Duodenal mucosa (tissue), 2 donors: ENCODE results near the gene CADPS2.

Source experiments
- H3K27ac ChIP-seq: one replicate; pipeline ENCODE4 v1.7.0; 2013; ENCODE audit warnings: low read depth, low read length
- H3K27me3 ChIP-seq, 2 donors: one replicate each; pipeline ENCODE4 v1.7.0; 2013; ENCODE audit warnings: low read length in 2 of 2, control low read depth in 1 of 2; ENCODE audit not compliant: insufficient read depth in 2 of 2, control insufficient read depth in 1 of 2
- H3K36me3 ChIP-seq, 2 donors: one replicate each; pipeline ENCODE4 v1.7.0; 2013; ENCODE audit warnings: low read length in 2 of 2, control low read depth in 1 of 2; ENCODE audit not compliant: insufficient read depth in 2 of 2, control insufficient read depth in 1 of 2
- H3K4me1 ChIP-seq, 2 donors: one replicate each; pipeline ENCODE4 v1.7.0; 2013; ENCODE audit warnings: low read length in 2 of 2, control low read depth in 1 of 2; ENCODE audit not compliant: insufficient read depth in 2 of 2, control insufficient read depth in 1 of 2
- H3K4me3 ChIP-seq, 2 donors: one replicate each; pipeline ENCODE4 v1.7.0; 2013; ENCODE audit warnings: low read length in 2 of 2, low read depth in 1 of 2
- H3K9ac ChIP-seq, 2 donors: one replicate each; pipeline ENCODE4 v1.7.0; 2013; ENCODE audit warnings: low read length in 2 of 2, low read depth in 1 of 2
- H3K9me3 ChIP-seq, 2 donors: one replicate each; pipeline ENCODE4 v1.7.0; 2013; ENCODE audit warnings: low read length in 2 of 2, control low read depth in 1 of 2; ENCODE audit not compliant: control insufficient read depth in 1 of 2

Gene CADPS2

GRCh38 chr7:122535086-122535485 is 351.2 kb downstream of the CADPS2 start:
- H3K4me3 ChIP-seq: no peak overlapping the region
- H3K9me3 ChIP-seq: no peaks in the 10 kb centered on the region
- no peaks in the 10 kb centered on the region for H3K4me1 ChIP-seq
- H3K9ac ChIP-seq: no peak overlapping the region
- H3K36me3 ChIP-seq: no peaks in the 10 kb centered on the region
- H3K27me3 ChIP-seq: no peaks in the 10 kb centered on the region
- no peak overlapping the region for H3K27ac ChIP-seq

GRCh38 chr7:122532406-122533269 is 353.6 kb downstream of the CADPS2 start:
- Histone ChIP-seq H3K36me3 (no peaks in the 10 kb centered on the region), H3K9me3 (no peaks in the 10 kb centered on the region), H3K4me3 (no peak overlapping the region), H3K27ac (no peak overlapping the region), H3K4me1 (no peaks in the 10 kb centered on the region), H3K9ac (no peak overlapping the region), H3K27me3 (no peaks in the 10 kb centered on the region)

GRCh38 chr7:122528879-122529481 is 357.3 kb downstream of the CADPS2 start:
- no peaks in the 10 kb centered on the region for H3K36me3 ChIP-seq
- no peak overlapping the region for H3K4me3 ChIP-seq
- H3K27ac ChIP-seq: no peak overlapping the region
- H3K4me1 ChIP-seq: no peaks in the 10 kb centered on the region
- H3K9ac ChIP-seq: no peak overlapping the region
- H3K9me3 ChIP-seq: no peaks in the 10 kb centered on the region
- H3K27me3 ChIP-seq: no peaks in the 10 kb centered on the region

DNA sequence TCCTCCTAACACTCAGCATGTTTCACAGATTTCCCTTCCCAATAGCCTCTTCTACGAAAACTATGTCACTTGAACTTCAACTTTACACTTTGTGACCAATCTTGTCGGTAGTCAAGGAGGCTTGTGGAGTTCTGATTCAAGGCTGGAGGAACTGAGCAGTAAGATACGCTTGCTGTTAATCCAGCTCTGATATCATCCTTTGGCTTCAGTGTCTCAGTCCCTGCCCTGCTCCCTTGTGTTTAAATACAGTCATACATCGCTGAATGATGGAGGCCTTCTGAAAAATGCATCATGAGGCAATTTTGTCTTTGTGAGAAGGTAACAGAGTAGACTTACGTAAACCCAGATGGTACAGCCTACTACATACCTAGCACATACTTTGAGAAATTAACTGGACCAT is 360.9 kb downstream of the CADPS2 start:
- Histone ChIP-seq H3K36me3 (no peaks in the 10 kb centered on the region), H3K27me3 (no peaks in the 10 kb centered on the region), H3K9ac (no peak overlapping the region), H3K9me3 (no peaks in the 10 kb centered on the region), H3K4me1 (no peaks in the 10 kb centered on the region), H3K27ac (no peak overlapping the region), H3K4me3 (no peak overlapping the region)

DNA sequence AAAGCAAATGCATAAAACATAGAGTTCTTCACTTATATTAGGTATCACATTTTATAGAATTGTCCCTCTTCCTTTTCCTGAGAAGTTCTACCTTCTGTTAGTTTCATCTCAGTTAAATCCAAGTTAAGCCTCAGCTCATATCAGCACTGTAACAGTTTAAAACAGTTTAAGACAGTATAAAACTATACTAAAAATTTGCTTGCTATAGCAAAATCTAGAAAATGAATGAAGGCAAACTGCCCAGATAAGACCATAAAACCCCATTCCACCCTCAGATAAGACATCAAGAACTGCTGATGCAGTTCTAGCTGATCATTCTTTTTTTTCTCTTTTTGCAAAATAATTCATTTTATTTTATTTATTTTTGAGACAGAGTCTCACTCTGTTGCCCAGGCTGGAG is 364.5 kb downstream of the CADPS2 start:
- no peak overlapping the region for H3K27ac ChIP-seq
- no peaks in the 10 kb centered on the region for H3K27me3 ChIP-seq
- H3K36me3 ChIP-seq: no peaks in the 10 kb centered on the region
- H3K9me3 ChIP-seq: no peaks in the 10 kb centered on the region
- no peak overlapping the region for H3K9ac ChIP-seq
- no peak overlapping the region for H3K4me3 ChIP-seq
- no peaks in the 10 kb centered on the region for H3K4me1 ChIP-seq

DNA sequence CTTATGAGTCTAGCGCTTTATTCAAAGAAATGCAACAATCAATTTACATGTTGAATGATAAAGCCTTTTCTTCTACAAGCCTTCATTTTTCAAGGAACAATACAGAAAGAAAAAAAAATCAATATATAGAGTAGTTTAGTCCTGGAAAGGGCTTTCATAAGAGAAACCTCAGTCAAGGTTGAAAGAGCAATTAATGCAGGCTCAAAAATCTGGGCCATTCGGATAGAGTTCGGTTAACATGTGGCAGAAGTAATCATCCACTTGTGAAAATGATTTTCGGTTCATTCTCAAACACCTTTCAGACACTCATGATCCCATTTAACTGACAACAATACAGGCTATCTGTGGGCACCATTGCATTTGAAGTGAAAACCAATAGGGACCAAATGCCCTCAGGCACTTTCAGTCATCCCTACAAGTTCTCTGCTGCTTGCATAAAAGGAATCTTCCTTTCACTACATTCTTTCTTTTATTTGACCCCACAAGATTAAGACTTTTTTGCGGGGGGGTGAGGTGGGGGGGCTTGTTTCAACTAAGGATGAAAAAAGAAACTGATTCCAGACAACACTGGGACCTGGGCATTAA is 365.2 kb downstream of the CADPS2 start:
- Histone ChIP-seq H3K4me3 (no peak overlapping the region), H3K9me3 (no peaks in the 10 kb centered on the region), H3K27me3 (no peaks in the 10 kb centered on the region), H3K27ac (no peak overlapping the region), H3K36me3 (no peaks in the 10 kb centered on the region), H3K9ac (no peak overlapping the region), H3K4me1 (no peaks in the 10 kb centered on the region)

- Histone ChIP-seq H3K9me3 (no peaks in the 10 kb centered on the region), H3K9ac (no peak overlapping the region), H3K4me1 (no peaks in the 10 kb centered on the region), H3K36me3 (no peaks in the 10 kb centered on the region), H3K27me3 (no peaks in the 10 kb centered on the region), H3K27ac (no peak overlapping the region), H3K4me3 (no peak overlapping the region)
Observed at GRCh38 chr7:122518488-122518887, 367.8 kb downstream of the CADPS2 start.

DNA sequence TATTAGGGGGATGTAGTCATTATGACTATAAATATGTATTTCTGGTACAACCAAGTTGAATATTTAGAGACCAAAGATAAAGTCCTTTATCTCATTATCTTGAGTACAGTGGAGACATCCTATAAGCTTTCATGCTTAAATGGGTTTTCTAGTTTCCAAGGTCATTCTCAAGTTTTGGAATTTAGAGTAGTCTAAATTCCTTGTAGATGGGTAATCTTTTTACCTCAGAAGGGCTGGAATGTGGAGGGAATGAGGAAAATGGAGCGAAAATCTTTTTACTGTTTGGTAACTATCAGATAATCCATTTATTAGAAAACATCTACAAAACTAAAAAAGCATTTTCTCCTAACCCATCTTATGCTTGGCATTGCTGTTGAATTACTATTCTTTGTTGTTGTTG is 368.7 kb downstream of the CADPS2 start:
- no peak overlapping the region for H3K27ac ChIP-seq
- H3K9ac ChIP-seq: no peak overlapping the region
- H3K36me3 ChIP-seq: no peaks in the 10 kb centered on the region
- no peaks in the 10 kb centered on the region for H3K4me1 ChIP-seq
- no peak overlapping the region for H3K4me3 ChIP-seq
- H3K27me3 ChIP-seq: no peaks in the 10 kb centered on the region
- no peaks in the 10 kb centered on the region for H3K9me3 ChIP-seq

GRCh38 chr7:122515404-122515803 is 370.9 kb downstream of the CADPS2 start:
- no peaks in the 10 kb centered on the region for H3K36me3 ChIP-seq
- H3K4me1 ChIP-seq: no peaks in the 10 kb centered on the region
- H3K27me3 ChIP-seq: no peaks in the 10 kb centered on the region
- no peaks in the 10 kb centered on the region for H3K9me3 ChIP-seq
- no peak overlapping the region for H3K9ac ChIP-seq
- no peak overlapping the region for H3K4me3 ChIP-seq
- no peak overlapping the region for H3K27ac ChIP-seq

DNA sequence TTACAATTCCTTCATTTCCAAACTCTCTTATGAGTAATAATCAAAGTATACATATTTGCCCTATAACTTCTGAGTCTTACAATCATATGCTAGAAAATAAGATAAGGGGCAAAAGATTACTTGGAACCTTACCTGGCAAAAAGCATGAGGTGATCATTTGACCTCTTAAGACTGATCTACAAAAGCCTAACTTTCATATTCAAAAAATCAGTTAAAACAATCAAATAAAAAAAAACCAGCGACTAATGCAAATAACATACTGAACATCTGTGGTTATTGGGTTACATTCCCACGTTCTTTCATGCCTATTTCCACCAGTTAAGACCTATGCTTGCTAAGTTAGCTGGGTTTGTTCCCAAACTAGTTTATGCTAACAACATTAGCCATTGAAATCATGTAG is 375.0 kb downstream of the CADPS2 start:
- no peak overlapping the region for H3K9ac ChIP-seq
- no peak overlapping the region for H3K4me3 ChIP-seq
- H3K27ac ChIP-seq: no peak overlapping the region

More for the DNA sequence above, 375.0 kb downstream of the CADPS2 start:
- H3K27me3 ChIP-seq: no peaks in the 10 kb centered on the region
- no peaks in the 10 kb centered on the region for H3K4me1 ChIP-seq
- no peaks in the 10 kb centered on the region for H3K9me3 ChIP-seq
- H3K36me3 ChIP-seq: no peaks in the 10 kb centered on the region
